GM21619 (cell line): ENCODE results near the gene CENPS.
"Not testable (repeated sequence)": the region's sequence is repeated elsewhere in the genome, so short reads cannot be mapped to it uniquely, and the experiment has no call there.

Experiments used
- ATAC-seq: cut with Tn5 transposase; IDR thresholded peaks from one replicate; pipeline ENCODE4 v1.9.1; 2021; ENCODE audit not compliant: unreplicated experiment

CENPS gene

GRCh38 chr1:10450156-10450814 lies 20.1 kb downstream of the CENPS start:
- no peak for ATAC-seq

GRCh38 chr1:10450836-10451235 lies 20.6 kb downstream of the CENPS start:
- no peak for ATAC-seq

DNA sequence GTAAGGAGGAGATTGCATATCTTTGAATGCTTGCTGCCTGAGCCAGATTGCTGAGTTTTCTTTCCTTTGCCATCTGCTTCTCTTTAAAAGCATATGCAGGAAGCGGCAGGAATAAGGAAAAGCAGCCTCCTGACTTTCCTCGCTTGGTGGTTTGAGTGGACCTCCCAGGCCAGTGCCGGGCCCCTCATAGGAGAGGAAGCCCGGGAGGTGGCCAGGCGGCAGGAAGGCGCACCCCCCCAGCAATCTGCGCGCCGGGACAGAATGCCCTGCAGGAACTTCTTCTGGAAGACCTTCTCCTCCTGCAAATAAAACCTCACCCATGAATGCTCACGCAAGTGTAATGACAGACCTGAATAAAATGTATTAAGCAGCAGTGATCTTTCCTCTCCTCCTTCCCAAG lies 21.1 kb downstream of the CENPS start:
- no peak for ATAC-seq

GRCh38 chr1:10456048-10456447 lies 25.8 kb downstream of the CENPS start:
- ATAC-seq = no peak

DNA sequence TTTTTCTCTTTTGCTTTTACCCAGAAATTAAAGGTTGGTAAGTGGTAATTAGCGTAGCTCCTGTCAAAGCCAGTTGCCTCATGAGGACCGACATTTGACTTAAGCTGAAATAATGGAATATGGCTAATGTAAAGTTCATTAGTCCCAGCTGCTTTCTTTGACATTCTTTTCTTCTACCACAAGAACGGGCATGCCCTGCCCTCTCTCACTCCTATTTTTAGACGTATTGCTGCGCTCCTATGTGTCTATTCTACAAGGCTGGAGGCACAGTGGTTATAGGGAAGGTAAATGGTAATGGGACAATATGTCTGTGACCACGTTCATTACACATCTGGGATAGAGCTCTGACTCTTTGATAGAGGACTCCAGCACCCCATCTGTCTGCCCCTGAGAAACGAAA lies 26.4 kb downstream of the CENPS start:
- ATAC-seq = no peak

DNA sequence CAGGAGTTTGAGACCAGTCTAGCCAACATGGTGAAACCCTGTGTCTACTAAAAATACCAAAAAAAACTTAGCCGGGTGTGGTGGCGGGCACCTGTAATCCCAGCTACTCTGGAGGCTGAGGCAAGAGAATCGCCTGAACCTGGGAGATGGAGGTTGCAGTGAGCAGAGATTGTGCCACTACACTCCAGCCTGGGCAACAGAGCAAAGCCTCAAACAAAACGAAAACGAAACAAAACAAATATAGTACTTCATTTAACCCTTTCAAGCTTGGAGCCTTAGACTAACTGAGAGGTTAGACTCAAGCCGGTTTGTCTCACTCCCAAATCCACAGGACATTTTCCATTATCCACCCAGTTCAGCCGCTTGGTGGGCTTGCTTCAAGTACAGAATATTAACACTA lies 27.2 kb downstream of the CENPS start:
- ATAC-seq = not testable (repeated sequence)

GRCh38 chr1:10457875-10458274 lies 27.6 kb downstream of the CENPS start:
- no peak for ATAC-seq

DNA sequence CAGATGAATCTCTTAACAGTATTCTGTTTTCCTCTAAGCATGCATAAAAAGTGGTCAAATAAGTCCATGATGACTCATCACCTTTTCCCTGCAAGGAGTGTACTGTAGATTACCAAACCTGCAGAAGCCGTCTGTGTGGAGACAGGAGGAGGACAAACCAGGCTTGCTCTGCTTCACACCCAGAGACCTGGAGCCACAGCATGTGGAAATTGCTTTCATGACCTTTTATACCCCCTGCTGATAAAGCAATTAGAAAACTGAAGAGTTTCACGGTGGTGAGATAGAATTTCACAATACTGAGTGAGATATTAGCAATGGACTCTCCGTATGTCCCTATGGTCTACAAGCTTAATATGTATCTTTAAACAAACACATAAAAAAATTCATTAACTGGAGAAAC lies 29.0 kb downstream of the CENPS start:
- ATAC-seq = no peak

DNA sequence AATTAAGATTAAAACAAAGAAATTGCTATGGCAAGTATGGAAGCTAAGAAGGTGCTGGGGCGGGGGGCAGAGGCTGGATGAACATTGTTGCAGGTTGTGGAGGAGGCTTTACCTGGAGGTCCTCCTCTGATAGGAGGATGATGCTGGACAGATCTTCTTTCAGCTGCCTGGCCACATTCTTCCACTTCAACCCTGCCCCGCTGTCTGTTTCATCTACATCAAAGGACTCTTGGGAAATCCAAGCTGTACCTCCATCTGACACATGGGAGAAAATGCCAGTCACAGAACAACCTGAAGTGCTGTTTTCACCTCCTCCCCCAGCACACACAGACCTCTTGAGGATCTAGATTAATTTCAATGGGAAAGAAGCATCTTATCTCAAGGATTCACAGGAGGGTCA lies 36.8 kb downstream of the CENPS start:
- no peak for ATAC-seq

- ATAC-seq = no peak
Observed at GRCh38 chr1:10470043-10470442, 39.8 kb downstream of the CENPS start.

- no peak for ATAC-seq
Observed at GRCh38 chr1:10471411-10472219, 41.4 kb downstream of the CENPS start.

- ATAC-seq = peak; percentile 75
Observed at GRCh38 chr1:10472220-10473144, 42.2 kb downstream of the CENPS start, which contains the start of gene DFFA. DFFA (minus strand) TSS chr1:10472529; CDS start chr1:10472458, 71 bp downstream.

GRCh38 chr1:10473145-10473765 lies 43.0 kb downstream of the CENPS start:
- ATAC-seq = no peak

DNA sequence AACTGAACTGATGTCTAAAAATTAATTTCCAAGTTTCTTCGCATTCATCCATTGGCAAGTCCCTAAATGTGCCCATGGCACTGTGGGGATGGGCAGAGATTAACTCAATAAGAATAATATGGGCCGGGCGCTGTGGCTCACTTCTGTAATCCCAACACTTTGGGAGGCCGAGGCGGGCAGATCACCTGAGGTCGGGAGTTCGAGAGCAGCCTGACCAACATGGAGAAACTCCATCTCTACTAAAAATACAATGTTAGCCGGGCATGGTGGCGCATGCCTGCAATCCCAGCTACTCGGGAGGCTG lies 44.0 kb downstream of the CENPS start:
- ATAC-seq = not testable (repeated sequence)

GRCh38 chr1:10474613-10475507 lies 44.6 kb downstream of the CENPS start, which contains the start of gene PEX14:
PEX14 (plus strand) TSS chr1:10474950; CDS start chr1:10474967, 17 bp downstream.
- ATAC-seq = peak; percentile 58

GRCh38 chr1:10475510-10475909 lies 45.3 kb downstream of the CENPS start:
- no peak for ATAC-seq

DNA sequence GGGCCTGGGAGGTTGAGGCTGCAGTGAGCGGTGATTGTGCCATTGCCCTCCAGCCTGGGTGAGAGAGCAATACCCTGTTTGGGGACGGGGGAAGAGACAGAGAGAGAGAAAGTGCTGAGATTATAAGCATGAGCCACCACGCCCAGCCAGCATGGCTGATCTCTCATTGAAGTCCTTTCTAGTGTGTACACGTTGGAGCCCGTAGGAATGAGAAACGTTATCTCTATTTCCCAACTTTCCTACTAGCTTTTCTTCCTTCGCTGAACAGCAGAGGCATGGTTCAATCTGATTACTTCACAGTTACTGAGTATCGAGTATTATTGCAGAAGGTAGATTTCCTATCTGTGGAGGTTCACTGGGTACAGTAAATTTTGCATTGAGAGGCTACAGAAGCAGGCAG lies 49.1 kb downstream of the CENPS start:
- no peak for ATAC-seq

DNA sequence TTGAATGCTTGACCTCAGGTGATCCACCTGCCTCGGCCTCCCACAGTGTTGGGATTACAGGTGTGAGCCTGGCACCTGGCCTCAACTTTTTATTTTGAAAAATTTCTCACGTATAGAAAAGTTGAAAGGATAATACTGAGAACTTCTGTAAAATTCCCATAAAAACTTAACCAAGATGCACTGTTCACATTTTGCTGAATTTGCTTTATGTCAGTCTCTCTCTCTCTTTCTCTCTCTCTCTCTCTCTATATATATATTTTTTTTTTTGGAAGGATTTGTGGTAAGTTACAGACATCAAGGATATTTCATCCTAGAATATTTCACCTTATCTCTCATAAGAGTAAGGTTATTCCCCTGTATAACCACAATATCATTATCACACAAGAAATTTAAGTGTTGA lies 50.4 kb downstream of the CENPS start:
- no peak for ATAC-seq

GRCh38 chr1:10484521-10484920 lies 54.3 kb downstream of the CENPS start:
- ATAC-seq = no peak
